Gastrocnemius medialis (tissue), 4 donors: ENCODE data around the gene ZNRF3.

Experiments used
- CTCF ChIP-seq, 5 experiments: fragments of 450-650 bp in 3 of 5; fragments of 200-600 bp in 2 of 5; sonication (generic) in 2 of 5; IDR thresholded peaks in 4 of 5; conservative IDR thresholded peaks in 1 of 5; 1 replicate in 4 of 5; 2 replicates in 1 of 5; pipeline ENCODE4 v1.5.1; 2016 to 2019; ENCODE audit warnings: antibody characterized with exemption in 5 of 5, mild to moderate bottlenecking in 3 of 5, moderate library complexity in 3 of 5
- POLR2A ChIP-seq, 2 donors: fragments of 450-650 bp; IDR thresholded peaks; one replicate each; pipeline ENCODE4 v1.6.1; 2017; ENCODE audit warnings: antibody characterized with exemption in 2 of 2, mild to moderate bottlenecking in 2 of 2, moderate library complexity in 2 of 2

GRCh38 chr22:28978863-28979796 is 95.8 kb downstream of the ZNRF3 start:
- TF ChIP-seq CTCF (IDR thresholded peaks at IDR 0.05 in 4 of 5, conservative IDR thresholded peaks at IDR 0.05 in 1 of 5): no peak
- no peak for TF ChIP-seq POLR2A (IDR thresholded peaks at IDR 0.05)
